ENCODE measurements around the gene EFHD2.

- TF ChIP-seq, protein P1, sequence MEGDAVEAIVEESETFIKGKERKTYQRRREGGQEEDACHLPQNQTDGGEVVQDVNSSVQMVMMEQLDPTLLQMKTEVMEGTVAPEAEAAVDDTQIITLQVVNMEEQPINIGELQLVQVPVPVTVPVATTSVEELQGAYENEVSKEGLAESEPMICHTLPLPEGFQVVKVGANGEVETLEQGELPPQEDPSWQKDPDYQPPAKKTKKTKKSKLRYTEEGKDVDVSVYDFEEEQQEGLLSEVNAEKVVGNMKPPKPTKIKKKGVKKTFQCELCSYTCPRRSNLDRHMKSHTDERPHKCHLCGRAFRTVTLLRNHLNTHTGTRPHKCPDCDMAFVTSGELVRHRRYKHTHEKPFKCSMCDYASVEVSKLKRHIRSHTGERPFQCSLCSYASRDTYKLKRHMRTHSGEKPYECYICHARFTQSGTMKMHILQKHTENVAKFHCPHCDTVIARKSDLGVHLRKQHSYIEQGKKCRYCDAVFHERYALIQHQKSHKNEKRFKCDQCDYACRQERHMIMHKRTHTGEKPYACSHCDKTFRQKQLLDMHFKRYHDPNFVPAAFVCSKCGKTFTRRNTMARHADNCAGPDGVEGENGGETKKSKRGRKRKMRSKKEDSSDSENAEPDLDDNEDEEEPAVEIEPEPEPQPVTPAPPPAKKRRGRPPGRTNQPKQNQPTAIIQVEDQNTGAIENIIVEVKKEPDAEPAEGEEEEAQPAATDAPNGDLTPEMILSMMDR (IDR thresholded peaks at IDR 0.05; ENCODE audit: poor library complexity, severe bottlenecking): no peak
- TF ChIP-seq REST (IDR thresholded peaks at IDR 0.05; ENCODE audit: borderline replicate concordance): no peak
- TF ChIP-seq POLR2AphosphoS5 (IDR thresholded peaks at IDR 0.05): no peak
- no peak for TF ChIP-seq TAF1 (IDR thresholded peaks at IDR 0.05; ENCODE audit: low read depth)
- TF ChIP-seq EZH2 (IDR thresholded peaks at IDR 0.05; ENCODE audit: borderline replicate concordance, insufficient read depth, low read length, poor library complexity, severe bottlenecking): no peak
- TF ChIP-seq RAD21 (conservative IDR thresholded peaks at IDR 0.05): no peak
- TF ChIP-seq EP300 (conservative IDR thresholded peaks at IDR 0.05; ENCODE audit: poor library complexity, severe bottlenecking): no peak
- TF ChIP-seq SMC3 (conservative IDR thresholded peaks at IDR 0.05; ENCODE audit: poor library complexity): no peak
Measured at GRCh38 chr1:15383810-15384209, 25.9 kb upstream of the EFHD2 start.

Measured in neural cell (in vitro differentiated cells).